Natural killer cell treated with Interleukin-12 subunit alpha and Interleukin-12 subunit beta and Interleukin-15 and Interleukin-18, amount 100 ng/mL, for 72 hours (primary cell): ENCODE measurements around the gene CRYGB. TPM values are rescaled to one million over a fixed set of nuclear protein-coding genes. Genes with fewer than 3 reads are reported as not detected.
"Not testable (repeated sequence)": the region's sequence is repeated elsewhere in the genome, so short reads cannot be mapped to it uniquely, and the experiment has no call there.

ENCODE experiments used
- ATAC-seq, 2 donors: fragments of 150-1000 bp; cut with Tn5 transposase in 1 of 2; sonication (Bioruptor Pico), chemical (Tn5 transposase) in 1 of 2; 2 replicates each; pipeline ENCODE4 v1.10.0; 2021
- DNase-seq: peaks from one replicate; pipeline ENCODE4 v3.0.0; 2022; ENCODE audit warnings: low spot score
- H3K27ac Mint-ChIP-seq, 2 donors: 1 replicate in 1 of 2; 2 replicates in 1 of 2; pipeline ENCODE4 v1.8.0; 2022; ENCODE audit warnings: mixed read lengths in 2 of 2, mild to moderate bottlenecking in 1 of 2, moderate library complexity in 1 of 2
- H3K27me3 Mint-ChIP-seq, 2 donors: 1 replicate in 1 of 2; 2 replicates in 1 of 2; pipeline ENCODE4 v1.8.0; 2022; ENCODE audit warnings: mixed read lengths in 2 of 2
- H3K36me3 Mint-ChIP-seq: one replicate; pipeline ENCODE4 v1.8.0; 2022; ENCODE audit warnings: mixed read lengths
- H3K4me1 Mint-ChIP-seq, 2 donors: 1 replicate in 1 of 2; 2 replicates in 1 of 2; pipeline ENCODE4 v1.8.0; 2022; ENCODE audit warnings: low read depth in 2 of 2, mixed read lengths in 2 of 2, mild to moderate bottlenecking in 1 of 2
- H3K4me3 Mint-ChIP-seq: one replicate; pipeline ENCODE4 v1.8.0; 2022; ENCODE audit warnings: mixed read lengths
- H3K9me3 Mint-ChIP-seq: 2 replicates; pipeline ENCODE4 v1.8.0; 2022; ENCODE audit warnings: mixed read lengths
- total RNA-seq, 2 donors: library from RNA; stranded (reverse); gene quantifications; one replicate each; pipeline ENCODE4 v1.2.3, GENCODE V29; 2022

Gene CRYGB
- total RNA-seq, 2 donors from 2014 or later: not detected

DNA sequence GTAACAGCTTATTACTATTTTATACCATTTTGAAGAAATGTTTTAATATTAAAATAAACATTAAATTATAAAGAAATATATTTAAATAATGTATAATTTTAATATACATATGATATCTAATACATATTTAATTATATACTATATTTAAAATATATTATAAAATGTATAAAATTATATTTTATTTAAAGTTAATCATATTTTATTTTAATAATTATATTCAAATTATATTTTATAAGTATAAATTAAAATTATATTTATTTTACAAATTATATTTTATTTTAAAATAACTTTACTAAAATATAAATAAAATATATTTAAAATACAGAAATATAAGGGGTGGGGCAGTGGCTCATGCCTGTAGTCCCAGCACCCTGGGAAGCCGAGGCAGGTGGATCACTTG is 23.7 kb downstream of the CRYGB start:
- H3K27ac Mint-ChIP-seq: no peak overlapping the region

GRCh38 chr2:208118918-208119317 is 27.0 kb downstream of the CRYGB start:
- Mint-ChIP-seq H3K36me3 (no peaks in the 10 kb centered on the region), H3K9me3 (no peaks in the 10 kb centered on the region), H3K27me3 (peaks cover 10 to 11% of the 10 kb centered on the region in 2 donors), H3K27ac (no peak overlapping the region), H3K4me3 (no peak overlapping the region), H3K4me1 (peaks cover 0 to 2% of the 10 kb centered on the region in 2 donors)
- ATAC-seq (no peak), DNase-seq (no peak)

More for the DNA sequence above, 23.7 kb downstream of the CRYGB start:
- peaks cover 18 to 26% of the 10 kb centered on the region in 2 donors for H3K27me3 Mint-ChIP-seq
- peaks cover 3% of the 10 kb centered on the region for H3K9me3 Mint-ChIP-seq
- no peaks in the 10 kb centered on the region for H3K36me3 Mint-ChIP-seq
- no peak overlapping the region for H3K4me3 Mint-ChIP-seq
- no peak for DNase-seq
- H3K4me1 Mint-ChIP-seq: peaks cover 0 to 6% of the 10 kb centered on the region in 2 donors
- ATAC-seq: no peak

DNA sequence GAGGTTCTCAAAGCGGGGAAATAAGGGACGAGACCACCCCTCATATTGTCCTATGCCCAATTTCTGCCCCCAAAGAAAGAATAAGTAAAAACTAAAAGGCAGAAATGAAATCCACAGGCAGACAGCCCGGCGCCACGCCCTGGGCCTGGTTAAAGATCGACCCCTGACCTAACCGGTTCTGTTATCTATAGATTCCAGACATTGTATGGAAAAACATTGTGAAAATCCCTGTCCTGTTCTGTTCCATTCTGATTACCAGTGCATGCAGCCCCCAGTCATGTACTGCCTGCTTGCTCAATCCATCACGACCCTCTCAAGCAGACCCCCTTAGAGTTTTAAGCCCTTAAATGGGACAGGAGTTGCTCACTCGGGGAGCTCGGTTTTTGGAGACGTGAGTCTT is 28.6 kb downstream of the CRYGB start:
- not testable (repeated sequence) for ATAC-seq, H3K36me3 Mint-ChIP-seq, DNase-seq, H3K27ac Mint-ChIP-seq, H3K9me3 Mint-ChIP-seq, H3K4me1 Mint-ChIP-seq, H3K27me3 Mint-ChIP-seq, H3K4me3 Mint-ChIP-seq

DNA sequence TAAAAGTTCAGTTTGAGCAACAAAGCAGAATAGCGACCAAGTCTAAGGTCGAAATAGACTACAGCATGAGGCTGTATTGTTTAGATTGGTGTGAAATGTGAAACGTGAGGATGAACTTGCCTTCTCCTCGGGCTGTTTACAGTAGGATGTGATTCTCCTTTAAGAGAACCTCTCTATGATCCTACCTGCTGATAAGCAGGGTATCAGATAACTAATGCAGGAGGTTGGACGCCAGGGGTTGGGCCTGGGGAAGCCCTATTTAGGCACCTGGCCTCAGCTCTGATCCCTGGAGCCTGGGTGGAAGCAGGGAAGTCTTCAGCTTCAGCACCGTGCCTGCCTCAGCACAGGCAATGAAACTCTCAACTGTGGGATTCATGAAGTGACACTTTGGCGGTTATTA is 33.0 kb downstream of the CRYGB start:
- no peak overlapping the region for H3K4me3 Mint-ChIP-seq
- H3K27ac Mint-ChIP-seq: no peak overlapping the region
- H3K9me3 Mint-ChIP-seq: no peaks in the 10 kb centered on the region
- ATAC-seq (no peak), DNase-seq (no peak)
- peaks cover 0 to 5% of the 10 kb centered on the region in 2 donors for H3K27me3 Mint-ChIP-seq
- no peaks in the 10 kb centered on the region for H3K36me3 Mint-ChIP-seq
- no peaks in the 10 kb centered on the region for H3K4me1 Mint-ChIP-seq

- DNase-seq, H3K36me3 Mint-ChIP-seq, H3K27me3 Mint-ChIP-seq, H3K9me3 Mint-ChIP-seq, H3K4me1 Mint-ChIP-seq, H3K27ac Mint-ChIP-seq, H3K4me3 Mint-ChIP-seq: not testable (repeated sequence)
- peak; percentile 31 to 60 for ATAC-seq
These were observed 33.6 kb downstream of the CRYGB start for GRCh38 chr2:208112273-208112745.

GRCh38 chr2:208103616-208104015 is 42.3 kb downstream of the CRYGB start:
- Mint-ChIP-seq H3K27me3 (peaks cover 0 to 10% of the 10 kb centered on the region in 2 donors), H3K4me1 (peaks cover 16 to 18% of the 10 kb centered on the region in 2 donors), H3K27ac (no peak overlapping the region), H3K36me3 (no peaks in the 10 kb centered on the region), H3K4me3 (no peak overlapping the region), H3K9me3 (no peaks in the 10 kb centered on the region)
- DNase-seq (no peak), ATAC-seq (no peak)

- Mint-ChIP-seq H3K36me3 (no peaks in the 10 kb centered on the region), H3K9me3 (no peaks in the 10 kb centered on the region), H3K4me3 (no peak overlapping the region), H3K4me1 (peaks cover 16 to 18% of the 10 kb centered on the region in 2 donors), H3K27ac (peak overlapping the region in 1 of 2 donors; percentile 14), H3K27me3 (peaks cover 0 to 10% of the 10 kb centered on the region in 2 donors)
- no peak for ATAC-seq
- no peak for DNase-seq
These were observed 44.0 kb downstream of the CRYGB start for GRCh38 chr2:208101716-208102631.

DNA sequence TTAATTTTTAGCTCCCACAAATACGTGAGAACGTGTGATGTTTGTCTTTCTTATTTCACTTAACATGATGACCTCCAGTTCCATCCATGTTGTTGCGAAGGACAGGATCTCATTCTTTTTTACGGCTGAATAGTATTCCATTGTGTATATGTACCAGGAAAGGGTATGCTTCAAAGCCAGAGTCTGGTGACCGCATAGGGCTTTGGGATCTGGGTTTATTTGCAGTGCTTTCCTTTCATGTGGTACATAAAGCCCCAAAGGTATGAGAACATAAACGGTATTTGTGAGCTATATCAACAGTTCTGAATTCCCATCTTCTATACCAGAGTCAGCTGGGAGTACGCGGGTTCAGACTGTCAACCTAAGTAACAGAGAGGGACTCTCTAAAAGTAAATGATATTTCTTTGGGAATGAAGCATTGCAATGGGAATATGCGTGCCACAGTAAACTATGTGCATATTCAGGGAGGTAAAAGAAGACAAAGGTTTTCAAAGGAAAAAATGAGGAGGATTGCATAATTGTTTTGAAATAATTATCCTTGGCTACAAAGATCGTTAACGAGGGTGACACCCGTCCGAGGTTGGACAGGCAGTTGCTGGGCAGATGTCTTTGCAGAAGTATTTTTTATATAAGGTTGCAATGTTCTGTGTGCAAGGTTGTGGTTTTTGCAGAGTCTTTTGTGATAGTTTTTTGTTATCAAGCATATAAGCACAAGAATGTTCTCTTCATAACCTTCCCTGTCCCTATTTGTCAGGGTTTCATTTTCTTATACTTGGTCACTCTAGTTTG is 46.1 kb downstream of the CRYGB start:
- H3K27ac Mint-ChIP-seq: no peak overlapping the region
- ATAC-seq: peak in 1 of 2 donors; percentile 24
- H3K27me3 Mint-ChIP-seq: peaks cover 0 to 2% of the 10 kb centered on the region in 2 donors
- no peaks in the 10 kb centered on the region for H3K36me3 Mint-ChIP-seq
- DNase-seq: no peak
- H3K9me3 Mint-ChIP-seq: no peaks in the 10 kb centered on the region
- H3K4me1 Mint-ChIP-seq: peaks cover 16 to 18% of the 10 kb centered on the region in 2 donors
- peak overlapping the region; percentile 56 for H3K4me3 Mint-ChIP-seq

DNA sequence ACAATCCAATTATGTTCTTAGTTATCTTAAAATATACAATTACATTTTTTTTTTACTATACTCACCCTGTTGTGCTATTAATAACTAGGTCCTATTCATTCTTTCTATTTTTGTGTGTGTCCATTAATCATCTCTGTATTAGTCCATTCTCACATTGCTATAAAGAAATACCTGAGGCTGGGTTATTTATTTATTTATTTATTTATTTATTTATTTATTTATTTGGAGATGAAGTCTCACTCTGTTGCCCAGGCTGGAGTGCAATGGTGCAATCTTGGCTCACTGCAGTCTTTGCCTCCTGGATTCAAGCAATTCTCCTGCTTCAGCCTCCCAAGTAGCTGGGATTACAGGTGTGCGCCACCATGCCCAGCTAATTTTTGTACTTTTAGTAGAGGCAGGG is 47.3 kb downstream of the CRYGB start:
- not testable (repeated sequence) for H3K27ac Mint-ChIP-seq, DNase-seq, H3K4me3 Mint-ChIP-seq, H3K36me3 Mint-ChIP-seq, H3K27me3 Mint-ChIP-seq, H3K9me3 Mint-ChIP-seq, ATAC-seq
- peaks cover 16 to 18% of the 10 kb centered on the region in 2 donors for H3K4me1 Mint-ChIP-seq

DNA sequence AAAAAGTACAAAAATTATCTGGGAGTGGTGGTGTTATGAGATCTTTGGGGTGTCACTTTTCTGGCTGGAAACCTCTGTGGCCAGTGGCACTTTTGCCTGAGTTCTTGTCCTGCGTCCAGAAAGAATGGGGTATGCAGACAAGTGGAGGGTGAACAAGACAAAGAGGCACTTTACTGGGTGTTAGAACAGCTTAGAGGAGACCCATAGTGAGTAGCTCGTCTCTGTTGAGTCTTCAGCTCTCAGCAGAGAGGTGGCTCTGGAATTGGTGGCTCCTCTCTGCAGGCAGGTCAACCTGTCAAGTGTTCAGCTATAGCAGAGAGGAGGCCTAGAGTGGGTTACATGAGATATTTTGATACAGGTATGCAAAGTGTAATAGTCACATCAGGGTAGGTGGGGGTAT is 47.7 kb downstream of the CRYGB start:
- no peak overlapping the region for H3K27ac Mint-ChIP-seq
- H3K9me3 Mint-ChIP-seq: no peaks in the 10 kb centered on the region
- no peak for DNase-seq
- H3K4me1 Mint-ChIP-seq: peaks cover 16 to 18% of the 10 kb centered on the region in 2 donors
- ATAC-seq: no peak
- H3K4me3 Mint-ChIP-seq: no peak overlapping the region
- H3K27me3 Mint-ChIP-seq: peaks cover 0 to 2% of the 10 kb centered on the region in 2 donors
- H3K36me3 Mint-ChIP-seq: no peaks in the 10 kb centered on the region

DNA sequence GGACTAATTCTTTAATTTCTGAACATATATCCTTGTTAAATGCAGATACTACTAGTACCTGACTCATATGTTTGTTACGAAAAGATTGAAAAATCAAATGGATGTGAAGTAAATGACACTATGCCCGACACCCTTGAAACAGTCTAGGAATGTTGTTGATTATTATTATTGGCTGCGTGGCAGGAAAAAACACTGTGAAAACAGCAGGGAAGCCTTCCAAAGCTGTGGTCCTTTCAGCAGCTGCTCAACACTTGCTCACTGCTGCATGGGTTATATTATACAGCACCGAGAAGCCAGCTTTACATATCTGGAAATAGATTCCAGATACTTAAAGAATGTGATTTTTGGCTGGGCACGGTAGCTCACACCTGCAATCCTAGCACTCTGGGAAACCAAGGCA is 48.2 kb downstream of the CRYGB start:
- no peaks in the 10 kb centered on the region for H3K9me3 Mint-ChIP-seq
- no peak overlapping the region for H3K4me3 Mint-ChIP-seq
- DNase-seq (no peak), ATAC-seq (no peak)
- peaks cover 0 to 2% of the 10 kb centered on the region in 2 donors for H3K27me3 Mint-ChIP-seq
- no peaks in the 10 kb centered on the region for H3K36me3 Mint-ChIP-seq
- no peak overlapping the region for H3K27ac Mint-ChIP-seq
- peaks cover 16 to 18% of the 10 kb centered on the region in 2 donors for H3K4me1 Mint-ChIP-seq

DNA sequence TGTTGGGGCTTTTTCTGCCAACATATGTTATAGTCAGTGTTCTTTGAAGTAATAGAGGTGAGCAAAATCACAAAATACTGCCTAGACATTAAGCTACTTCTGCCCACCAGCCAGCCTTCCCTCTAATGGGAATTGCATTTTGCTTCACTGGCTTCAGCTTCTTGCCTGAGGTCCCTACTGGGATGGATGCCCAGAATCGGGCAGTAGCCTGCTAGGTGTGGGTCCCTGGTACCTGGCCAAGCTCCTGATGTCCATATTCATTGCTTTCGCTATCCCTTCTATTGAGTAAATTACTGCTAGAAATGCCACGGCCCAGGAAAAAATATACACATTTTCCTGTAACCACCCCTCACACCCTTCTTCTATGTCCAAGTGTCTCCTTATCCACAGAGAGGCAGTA is 48.6 kb downstream of the CRYGB start:
- H3K4me3 Mint-ChIP-seq: no peak overlapping the region
- H3K27me3 Mint-ChIP-seq: peaks cover 2 to 3% of the 10 kb centered on the region in 2 donors
- H3K4me1 Mint-ChIP-seq: peaks cover 16 to 18% of the 10 kb centered on the region in 2 donors
- DNase-seq (no peak), ATAC-seq (no peak)
- H3K9me3 Mint-ChIP-seq: no peaks in the 10 kb centered on the region
- no peaks in the 10 kb centered on the region for H3K36me3 Mint-ChIP-seq
- no peak overlapping the region for H3K27ac Mint-ChIP-seq

- peaks cover 2 to 7% of the 10 kb centered on the region in 2 donors for H3K27me3 Mint-ChIP-seq
- no peaks in the 10 kb centered on the region for H3K36me3 Mint-ChIP-seq
- ATAC-seq (no peak), DNase-seq (no peak)
- no peaks in the 10 kb centered on the region for H3K9me3 Mint-ChIP-seq
- H3K4me1 Mint-ChIP-seq: peaks cover 13 to 14% of the 10 kb centered on the region in 2 donors
- H3K27ac Mint-ChIP-seq: no peak overlapping the region
- H3K4me3 Mint-ChIP-seq: no peak overlapping the region
These were observed 49.9 kb downstream of the CRYGB start for GRCh38 chr2:208096080-208096479.

GRCh38 chr2:208093128-208093527 is 52.8 kb downstream of the CRYGB start:
- ATAC-seq: no peak
- H3K36me3 Mint-ChIP-seq: no peaks in the 10 kb centered on the region

More at GRCh38 chr2:208093128-208093527, 52.8 kb downstream of the CRYGB start:
- no peak for DNase-seq
- Mint-ChIP-seq H3K27ac (no peak overlapping the region), H3K9me3 (no peaks in the 10 kb centered on the region), H3K4me3 (no peak overlapping the region), H3K4me1 (no peaks in the 10 kb centered on the region), H3K27me3 (peaks cover 0 to 7% of the 10 kb centered on the region in 2 donors)
